ENCODE measurements around the gene ANKRD10.

DNA sequence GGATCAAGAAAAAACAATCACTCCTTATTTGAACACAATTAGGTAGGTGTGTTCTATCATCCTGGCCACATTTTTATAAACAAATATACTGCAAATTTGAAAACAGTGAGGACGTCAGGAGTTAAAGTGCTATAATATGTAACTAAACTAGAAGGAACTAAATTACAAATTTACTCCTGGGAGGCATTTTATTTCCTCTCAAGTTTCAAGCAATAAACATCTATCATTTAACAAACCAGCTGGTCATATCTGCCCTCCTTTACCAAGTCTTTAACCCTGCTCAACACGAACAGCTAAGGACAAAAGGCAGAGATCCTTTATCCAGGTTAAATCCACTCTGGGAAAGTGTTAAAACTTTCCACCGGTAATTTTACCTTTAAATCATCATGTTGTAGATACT lies 26.5 kb downstream of the ANKRD10 start:
- TF ChIP-seq, protein P1, sequence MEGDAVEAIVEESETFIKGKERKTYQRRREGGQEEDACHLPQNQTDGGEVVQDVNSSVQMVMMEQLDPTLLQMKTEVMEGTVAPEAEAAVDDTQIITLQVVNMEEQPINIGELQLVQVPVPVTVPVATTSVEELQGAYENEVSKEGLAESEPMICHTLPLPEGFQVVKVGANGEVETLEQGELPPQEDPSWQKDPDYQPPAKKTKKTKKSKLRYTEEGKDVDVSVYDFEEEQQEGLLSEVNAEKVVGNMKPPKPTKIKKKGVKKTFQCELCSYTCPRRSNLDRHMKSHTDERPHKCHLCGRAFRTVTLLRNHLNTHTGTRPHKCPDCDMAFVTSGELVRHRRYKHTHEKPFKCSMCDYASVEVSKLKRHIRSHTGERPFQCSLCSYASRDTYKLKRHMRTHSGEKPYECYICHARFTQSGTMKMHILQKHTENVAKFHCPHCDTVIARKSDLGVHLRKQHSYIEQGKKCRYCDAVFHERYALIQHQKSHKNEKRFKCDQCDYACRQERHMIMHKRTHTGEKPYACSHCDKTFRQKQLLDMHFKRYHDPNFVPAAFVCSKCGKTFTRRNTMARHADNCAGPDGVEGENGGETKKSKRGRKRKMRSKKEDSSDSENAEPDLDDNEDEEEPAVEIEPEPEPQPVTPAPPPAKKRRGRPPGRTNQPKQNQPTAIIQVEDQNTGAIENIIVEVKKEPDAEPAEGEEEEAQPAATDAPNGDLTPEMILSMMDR (IDR thresholded peaks at IDR 0.05): no peak
- no peak for TF ChIP-seq POLR2A (IDR thresholded peaks at IDR 0.05)
